Ovary (tissue), 10 donors: ENCODE data around the gene FITM1. TPM values are rescaled to one million over a fixed set of nuclear protein-coding genes. Genes with fewer than 3 reads are reported as not detected.

ENCODE experiments used
- DNase-seq, 5 donors: peaks; one replicate each; pipeline ENCODE4 v3.0.0-alpha.2; 2019 to 2020
- H3K27ac ChIP-seq, 2 donors: fragments of 200-600 bp; one replicate each; pipeline versions ENCODE4 v1.5.1 to v1.8.0; 2019 to 2022
- H3K27me3 ChIP-seq: fragments of 200-600 bp; one replicate; pipeline ENCODE4 v1.8.0; 2022
- H3K36me3 ChIP-seq: fragments of 200-600 bp; sonication (generic); one replicate; pipeline ENCODE4 v1.5.1; 2019
- H3K4me1 ChIP-seq: one replicate; pipeline ENCODE4 v1.8.1; 2013; ENCODE audit warnings: mild to moderate bottlenecking, moderate library complexity; ENCODE audit not compliant: insufficient read depth
- H3K4me3 ChIP-seq: fragments of 200-600 bp; sonication (generic); one replicate; pipeline ENCODE4 v1.5.1; 2017
- H3K9me3 ChIP-seq, 2 donors: fragments of 200-600 bp in 1 of 2; sonication (generic) in 1 of 2; one replicate each; pipeline versions ENCODE4 v1.5.1 to v1.8.1; 2013 to 2019; ENCODE audit warnings: mild to moderate bottlenecking in 1 of 2, moderate library complexity in 1 of 2
- CTCF ChIP-seq, 3 donors: fragments of 450-650 bp in 2 of 3; fragments of 200-600 bp in 1 of 3; IDR thresholded peaks; one replicate each; pipeline versions ENCODE4 v1.5.1 to v1.8.0; 2016 to 2022; ENCODE audit warnings: antibody characterized with exemption in 3 of 3, mild to moderate bottlenecking in 1 of 3
- EP300 ChIP-seq: sonication (generic); formaldehyde crosslinking; IDR thresholded peaks from one replicate; pipeline ENCODE4 v1.6.1; 2017; ENCODE audit warnings: antibody characterized with exemption
- POLR2A ChIP-seq: fragments of 450-650 bp; IDR thresholded peaks from one replicate; pipeline ENCODE4 v1.6.1; 2017; ENCODE audit warnings: antibody characterized with exemption, mild to moderate bottlenecking, moderate library complexity
- WGBS, 3 donors: extraction: QIAGEN DNeasy Blood & Tissue Kit in 1 of 3; methylation state at CpG; one replicate each; pipeline versions ENCODE4 v1.1.5 to v1.1.7; 2013 to 2017; 5-methylcytosine and 5-hydroxymethylcytosine counted together
- intact Hi-C, 4 donors: fragments of 100-400 bp; cut with DNase I; formaldehyde crosslinking; loops; one replicate each; pipeline versions ENCODE4 v1.11.0 to v1.15.1; 2022 to 2023
- long read RNA-seq, 3 donors: library from polyadenylated mRNA in 2 of 3; unstranded in 2 of 3; transcript quantifications; one replicate each; pipeline ENCODE4 v2.0.0 and lab custom pipeline, GENCODE V29; 2021 to 2026
- polyA plus RNA-seq, 2 donors: library from polyadenylated mRNA; stranded (reverse); fragments of 200-250 nt in 1 of 2; fragments of 350-450 nt in 1 of 2; fragmentation: Illumina TruSeq in 1 of 2; extraction: RNeasy Lipid Tissue Mini Kit (QIAGEN cat#74804) in 1 of 2; gene quantifications; one replicate each; pipeline ENCODE4 v1.2.3, GENCODE V29; 2013 to 2014
- total RNA-seq, 7 donors: library from RNA; depleted of rRNA in 2 of 7; stranded (reverse); fragments of >200 nt in 2 of 7; fragmentation: NEBNext Ultra II Directional in 3 of 7; extraction: Animal tissue kit (Norgen Biotek cat#: 25700) in 3 of 7; gene quantifications; one replicate each; pipeline versions ENCODE4 v1.1.0 to v1.2.4, GENCODE V29; 2016 to 2023
- donor health status: DM: no; HTN: no; CAD: no; lungs with moderate emphysema.
- donor health status: DM: no; HTN: no; CAD: no.
- donor health status: Bipolar disorder and iron deficiency.
- donor health status: DM: yes; HTN: yes; CAD: no.
- donor health status: DM: no; HTN: no; CAD: no.
- donor health status: DM: yes; HTN: yes; CAD: no.

Gene FITM1
- total RNA-seq = 1 to 10 TPM in 1 of 7 donors, under 1 TPM in 4, not detected in 2; 0.57 to 1.2 (median 0.77) TPM
- polyA plus RNA-seq = under 1 TPM in 1 of 2 donors, not detected in 1; 0.80 TPM
- long read RNA-seq, donor 1 = 0 reads
- long read RNA-seq, donor 2 = 0 reads
- long read RNA-seq, donor 3 = 0 reads

- H3K36me3 ChIP-seq = no peaks in the 10 kb centered on the region
- 92 to 95% (median 93%) methylated on average over 5 of the region's 5 CpGs for WGBS, 3 donors
- H3K4me3 ChIP-seq = no peak within 1 kb of the TSS
- no peaks in the 10 kb centered on the region for H3K9me3 ChIP-seq
- intact Hi-C loops = no loop called here
- no peaks in the 10 kb centered on the region for H3K27me3 ChIP-seq
- no peak for TF ChIP-seq CTCF (IDR thresholded peaks at IDR 0.05)
- no peak for TF ChIP-seq POLR2A
- no peak for TF ChIP-seq EP300
- H3K27ac ChIP-seq = no peak within 1 kb of the TSS
- no peaks in the 10 kb centered on the region for H3K4me1 ChIP-seq
- DNase-seq = peak in 1 of 5 donors; percentile 15
These were observed at the start of gene FITM1 for GRCh38 chr14:24130380-24130716. Gene FITM1 (plus strand): TSS chr14:24130659. CDS start chr14:24131564, 905 bp downstream.

- H3K9me3 ChIP-seq = no peaks in the 10 kb centered on the region
- intact Hi-C loops = no loop called here
- peak overlapping the region; percentile 50 for H3K4me3 ChIP-seq
- no peaks in the 10 kb centered on the region for H3K4me1 ChIP-seq
- WGBS, 3 donors = 0 to 1% (median 0%) methylated on average over 50 to 74 of the region's 74 CpGs
- TF ChIP-seq POLR2A = no peak
- no peak for TF ChIP-seq CTCF (IDR thresholded peaks at IDR 0.05)
- no peak for TF ChIP-seq EP300
- H3K27ac ChIP-seq = no peak overlapping the region
- peak in 4 of 5 donors; percentile 25 to 54 (median 40) for DNase-seq
- no peaks in the 10 kb centered on the region for H3K36me3 ChIP-seq
- no peaks in the 10 kb centered on the region for H3K27me3 ChIP-seq
These were observed 49.3 kb upstream of the FITM1 start for GRCh38 chr14:24080888-24081738.

- no peaks in the 10 kb centered on the region for H3K4me1 ChIP-seq
- TF ChIP-seq POLR2A (no peak), CTCF (IDR thresholded peaks at IDR 0.05) (no peak), EP300 (no peak)
- no peaks in the 10 kb centered on the region for H3K27me3 ChIP-seq
- no peaks in the 10 kb centered on the region for H3K9me3 ChIP-seq
- no peak for DNase-seq
- intact Hi-C loops = no loop called here
- peak overlapping the region; percentile 50 for H3K4me3 ChIP-seq
- WGBS, 3 donors = 20 to 31% (median 26%) methylated on average over 25 to 26 of the region's 26 CpGs
- no peaks in the 10 kb centered on the region for H3K36me3 ChIP-seq
- H3K27ac ChIP-seq = no peak overlapping the region
These were observed 48.7 kb upstream of the FITM1 start for GRCh38 chr14:24081739-24082211.

- Histone ChIP-seq H3K9me3 (no peaks in the 10 kb centered on the region), H3K27me3 (no peaks in the 10 kb centered on the region), H3K4me3 (no peak overlapping the region), H3K36me3 (no peaks in the 10 kb centered on the region), H3K4me1 (no peaks in the 10 kb centered on the region), H3K27ac (no peak overlapping the region)
- DNase-seq = no peak
- TF ChIP-seq POLR2A (no peak), EP300 (no peak), CTCF (IDR thresholded peaks at IDR 0.05) (no peak)
- intact Hi-C loops = no loop called here
- 90 to 94% (median 92%) methylated on average over 5 of the region's 5 CpGs for WGBS, 3 donors
These were observed 47.9 kb upstream of the FITM1 start for GRCh38 chr14:24082411-24083080.
